DMS 273 treated with DMSO at 0.1 percent for 48 hours (cell line): ENCODE results near the gene CDX2.
"Not testable (repeated sequence)": the region's sequence is repeated elsewhere in the genome, so short reads cannot be mapped to it uniquely, and the experiment has no call there.

ENCODE experiments used
- DNase-seq: peaks from one replicate; lab custom pipeline; 2025; lab: John Stamatoyannopoulos, UW

Gene CDX2

DNA sequence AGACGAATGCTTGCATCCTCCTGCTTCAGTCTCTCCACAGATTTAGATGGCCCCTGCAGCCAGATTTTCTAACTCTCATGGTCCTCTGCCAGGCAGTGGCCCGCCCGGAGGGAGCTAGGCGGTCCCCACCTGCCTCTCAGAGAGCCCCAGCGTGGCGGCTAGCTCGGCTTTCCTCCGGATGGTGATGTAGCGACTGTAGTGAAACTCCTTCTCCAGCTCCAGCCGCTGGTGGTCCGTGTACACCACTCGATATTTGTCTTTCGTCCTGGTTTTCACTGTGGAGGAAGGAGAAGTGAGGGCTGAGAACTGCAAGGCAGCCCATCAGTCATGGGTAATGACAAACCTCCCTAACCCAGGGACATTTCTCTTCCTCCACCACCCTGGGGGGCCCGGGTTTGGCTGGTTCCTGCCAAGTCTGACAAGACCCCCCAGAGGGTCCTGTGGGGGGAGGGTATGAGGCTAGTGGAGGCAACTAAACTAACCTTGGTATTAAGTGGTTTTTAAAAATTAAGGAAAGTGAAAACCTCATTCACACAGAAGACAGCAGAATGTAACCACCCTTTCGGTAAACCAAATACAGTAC lies 4.3 kb downstream of the CDX2 start:
- no peak for DNase-seq

DNA sequence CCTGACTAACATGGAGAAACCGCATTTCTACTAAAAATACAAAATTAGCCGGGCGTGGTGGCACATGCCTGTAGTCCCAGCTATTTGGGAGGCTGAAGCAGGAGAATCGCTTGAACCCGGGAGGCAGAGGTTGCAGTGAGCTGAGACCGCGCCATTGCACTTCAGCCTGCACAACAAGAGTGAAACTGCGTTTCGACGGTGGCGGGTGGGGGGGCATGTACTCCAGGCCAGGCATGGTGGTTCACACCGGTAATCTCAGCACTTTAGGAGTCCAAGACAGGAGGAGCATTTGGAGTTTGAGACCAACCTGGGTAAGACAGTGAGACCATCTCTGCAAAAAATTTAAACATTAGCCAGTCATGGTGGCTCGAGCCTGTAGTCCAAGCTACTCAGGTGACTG lies 4.9 kb downstream of the CDX2 start:
- not testable (repeated sequence) for DNase-seq

GRCh38 chr13:27963491-27963890 lies 5.6 kb downstream of the CDX2 start:
- DNase-seq = no peak

DNA sequence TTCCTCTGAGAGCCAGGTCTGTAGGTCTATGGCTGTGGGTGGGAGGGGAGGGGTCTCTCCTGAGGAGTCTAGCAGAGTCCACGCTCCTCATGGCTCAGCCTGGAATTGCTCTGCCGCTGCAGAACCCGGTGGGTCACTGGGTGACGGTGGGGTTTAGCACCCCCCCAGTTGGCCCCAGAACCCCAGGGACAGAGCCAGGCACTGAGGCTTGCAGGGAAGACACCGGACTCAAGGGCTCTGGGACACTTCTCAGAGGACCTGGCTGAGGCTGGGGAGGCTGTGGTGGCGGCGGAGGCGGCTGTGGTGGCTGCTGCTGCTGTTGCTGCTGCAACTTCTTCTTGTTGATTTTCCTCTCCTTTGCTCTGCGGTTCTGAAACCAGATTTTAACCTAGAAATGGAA lies 6.1 kb downstream of the CDX2 start:
- DNase-seq = no peak

DNA sequence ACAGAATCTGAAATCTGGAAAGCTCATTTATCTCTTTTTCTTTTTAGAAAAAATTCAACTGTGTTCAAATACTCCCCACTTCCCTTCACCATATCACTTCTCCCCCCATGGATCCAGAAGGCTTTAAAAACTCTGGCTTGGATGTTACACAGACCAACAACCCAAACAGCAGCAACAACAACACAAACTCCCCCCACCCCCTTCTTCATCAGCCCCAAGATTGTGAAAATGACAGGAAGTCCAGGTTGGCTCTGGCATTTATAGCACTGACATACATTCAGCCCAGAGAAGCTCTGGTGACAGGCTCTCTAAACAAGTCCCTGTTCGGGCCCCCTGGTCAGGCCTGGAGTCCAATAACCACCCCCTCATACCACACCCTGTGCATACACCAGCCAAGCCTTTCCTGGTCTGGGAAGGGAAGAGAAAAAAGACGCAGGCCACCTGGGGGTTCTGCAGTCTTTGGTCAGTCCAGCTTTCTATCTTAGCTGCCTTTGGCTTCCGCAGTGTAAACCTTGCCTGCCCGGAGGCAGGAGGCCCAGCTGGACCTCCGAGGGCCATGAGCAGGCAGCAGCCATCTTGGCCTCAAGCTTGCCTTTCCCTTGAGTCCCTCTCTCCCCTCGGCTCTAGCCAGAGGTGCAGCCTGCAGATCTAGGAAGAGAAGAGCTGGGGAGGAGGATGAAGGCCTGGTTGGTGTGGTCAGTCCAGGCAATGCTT lies 6.8 kb downstream of the CDX2 start:
- no peak for DNase-seq

DNA sequence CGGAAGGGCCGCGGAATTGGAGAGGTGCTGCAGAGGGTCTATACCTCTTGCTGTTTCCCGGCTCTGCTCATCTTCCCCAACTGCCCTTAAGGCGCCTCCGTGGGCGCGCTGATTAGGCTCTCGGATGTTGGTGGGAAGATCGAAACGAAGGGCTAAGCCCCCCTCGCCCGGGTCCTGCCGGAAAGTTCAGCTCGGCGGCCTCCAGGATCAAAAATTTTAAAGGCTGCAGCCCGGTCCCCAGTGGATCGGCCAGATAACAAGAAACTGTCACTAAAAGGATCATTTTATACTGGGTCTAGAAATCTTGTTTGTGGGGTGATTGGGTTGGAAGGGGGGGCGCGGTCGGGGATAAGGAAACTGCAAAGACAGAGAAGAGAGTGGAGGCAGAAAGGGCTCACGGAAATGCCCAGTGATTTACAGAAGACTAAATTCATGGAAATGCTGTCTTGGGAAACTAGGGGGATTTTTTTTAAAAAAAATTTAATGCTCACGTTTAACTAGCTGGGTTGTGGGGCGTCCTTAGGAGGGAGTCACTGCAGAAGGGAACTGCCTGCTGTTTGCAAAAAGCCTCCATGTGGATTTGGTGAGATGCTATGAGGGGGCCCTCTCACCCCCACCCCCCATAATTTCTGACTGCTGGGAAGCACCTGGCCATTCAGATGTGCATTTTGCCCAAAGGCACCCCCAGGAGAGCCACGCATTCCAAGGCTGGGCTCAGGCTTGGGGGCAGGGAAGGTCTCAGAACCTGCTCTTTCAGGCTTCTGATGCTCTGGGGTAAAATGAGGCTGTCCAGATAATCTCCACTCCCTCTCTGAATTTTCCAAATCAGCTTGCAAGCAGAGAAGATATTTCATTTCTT lies 7.7 kb downstream of the CDX2 start:
- no peak for DNase-seq

DNA sequence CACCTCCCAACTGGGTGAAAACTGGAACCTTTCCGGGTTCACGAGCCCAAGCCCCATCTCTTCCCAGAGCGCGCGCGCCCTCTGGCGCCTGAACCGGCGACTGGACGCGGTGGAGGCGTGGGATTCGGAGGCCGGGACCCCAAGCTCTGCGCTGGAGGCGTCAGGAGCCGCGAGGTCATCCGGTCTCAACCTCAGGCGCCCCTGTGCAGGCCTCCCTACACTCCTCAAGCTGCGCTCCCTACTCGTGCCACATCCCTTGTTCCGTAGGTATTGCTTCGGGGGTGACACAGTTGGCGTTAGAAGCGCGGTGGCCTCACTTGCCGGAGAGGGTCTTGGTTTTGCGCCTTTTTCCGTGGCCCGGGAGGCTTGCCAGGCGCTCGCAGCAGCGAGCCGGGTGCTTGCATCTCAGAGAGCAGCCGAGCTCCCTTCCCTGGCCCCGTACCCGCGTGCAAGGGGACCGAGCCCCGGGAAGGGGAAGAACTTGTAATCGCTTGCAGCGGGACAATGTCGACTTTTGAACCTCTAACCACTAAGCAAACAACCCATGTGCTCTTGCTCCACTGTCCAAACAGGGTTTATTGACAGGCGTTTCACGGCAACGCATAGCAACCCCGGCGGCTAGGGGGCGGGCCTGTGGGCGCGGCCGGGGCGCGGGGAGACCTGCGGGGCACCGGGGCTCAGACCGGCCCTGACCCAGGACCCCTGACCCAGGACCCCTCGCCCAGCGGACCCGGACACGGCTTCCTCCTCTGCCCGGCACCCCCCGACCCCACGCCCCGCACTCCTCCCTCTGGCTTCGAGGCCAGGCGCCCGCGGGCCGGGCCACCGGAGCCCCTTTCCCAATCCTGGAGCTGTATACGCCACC lies 8.5 kb downstream of the CDX2 start:
- no peak for DNase-seq

DNA sequence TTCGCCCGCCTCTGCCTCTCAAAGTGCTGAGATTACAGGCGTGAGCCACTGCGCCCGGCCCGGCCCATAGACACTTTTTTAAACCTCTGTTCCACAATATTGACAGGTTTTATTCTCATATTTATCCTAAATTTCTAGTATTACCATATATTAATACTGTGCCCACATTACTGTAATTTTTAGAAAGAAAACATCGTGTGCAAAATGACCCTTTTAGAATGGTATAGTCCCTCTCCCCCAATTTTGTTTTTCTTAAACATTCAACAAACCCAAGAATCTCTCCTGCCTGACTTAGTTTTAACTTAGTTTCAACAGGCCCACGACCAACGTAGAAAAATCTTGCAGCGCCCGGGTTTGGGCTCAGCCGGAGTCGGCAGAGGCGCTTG lies 9.1 kb downstream of the CDX2 start:
- DNase-seq = no peak

DNA sequence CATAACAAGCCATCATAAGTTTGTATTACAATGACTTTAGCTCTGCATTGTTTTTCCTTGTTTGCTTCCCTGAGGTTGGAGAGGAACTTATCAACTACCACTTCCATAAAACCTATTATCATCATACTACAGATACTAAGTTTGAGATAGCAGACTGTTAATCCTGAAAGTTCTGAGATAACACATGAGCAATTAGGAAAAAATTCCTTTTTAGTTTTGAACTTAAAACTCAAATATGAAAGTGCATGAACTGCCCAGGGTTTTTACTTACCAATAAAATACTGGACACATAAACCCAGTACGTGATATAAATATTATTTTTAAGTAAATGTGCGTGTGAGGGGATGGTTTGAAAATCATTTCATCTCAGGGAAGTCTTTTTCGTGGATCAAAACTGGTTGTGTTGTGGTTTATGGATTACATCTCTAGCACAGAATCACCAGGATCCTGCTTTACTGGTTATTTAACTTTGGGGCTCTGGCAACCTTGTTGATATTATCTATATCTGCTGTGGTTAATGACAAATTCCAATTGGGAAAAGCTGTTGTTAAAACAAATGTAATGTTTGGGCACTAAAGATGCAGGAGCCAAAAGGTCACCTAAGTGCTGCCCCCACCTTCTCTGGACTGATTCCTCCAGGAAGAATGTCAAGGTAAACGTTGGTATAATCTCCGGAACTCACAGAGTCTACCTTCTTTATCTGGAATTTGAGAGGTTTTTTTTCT lies 12.4 kb downstream of the CDX2 start:
- DNase-seq = no peak

- no peak for DNase-seq
Measured at GRCh38 chr13:27955014-27955591, 14.0 kb downstream of the CDX2 start.

DNA sequence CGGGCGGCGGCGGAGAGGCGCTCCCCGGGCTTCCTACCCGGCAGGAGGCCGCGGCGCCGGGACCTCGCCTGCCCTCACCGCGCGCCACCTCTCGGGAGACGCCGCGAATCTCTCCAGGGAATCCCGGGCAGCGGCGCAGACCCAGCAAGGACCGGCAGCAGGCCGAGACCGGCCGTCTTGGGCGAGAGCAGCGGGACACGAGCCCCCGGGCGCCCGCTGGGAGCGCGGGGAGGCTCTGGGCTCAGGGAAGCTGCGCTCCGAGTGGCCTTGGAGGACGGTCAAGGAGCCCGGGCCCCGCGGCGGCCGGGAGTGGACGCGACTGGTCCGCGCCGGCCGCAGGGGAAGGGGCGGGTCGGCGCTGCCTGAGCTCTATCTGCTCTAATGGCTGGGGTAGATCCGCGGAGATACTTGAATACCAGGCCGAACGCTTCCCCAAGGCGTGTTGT lies 14.7 kb downstream of the CDX2 start:
- DNase-seq = no peak

DNA sequence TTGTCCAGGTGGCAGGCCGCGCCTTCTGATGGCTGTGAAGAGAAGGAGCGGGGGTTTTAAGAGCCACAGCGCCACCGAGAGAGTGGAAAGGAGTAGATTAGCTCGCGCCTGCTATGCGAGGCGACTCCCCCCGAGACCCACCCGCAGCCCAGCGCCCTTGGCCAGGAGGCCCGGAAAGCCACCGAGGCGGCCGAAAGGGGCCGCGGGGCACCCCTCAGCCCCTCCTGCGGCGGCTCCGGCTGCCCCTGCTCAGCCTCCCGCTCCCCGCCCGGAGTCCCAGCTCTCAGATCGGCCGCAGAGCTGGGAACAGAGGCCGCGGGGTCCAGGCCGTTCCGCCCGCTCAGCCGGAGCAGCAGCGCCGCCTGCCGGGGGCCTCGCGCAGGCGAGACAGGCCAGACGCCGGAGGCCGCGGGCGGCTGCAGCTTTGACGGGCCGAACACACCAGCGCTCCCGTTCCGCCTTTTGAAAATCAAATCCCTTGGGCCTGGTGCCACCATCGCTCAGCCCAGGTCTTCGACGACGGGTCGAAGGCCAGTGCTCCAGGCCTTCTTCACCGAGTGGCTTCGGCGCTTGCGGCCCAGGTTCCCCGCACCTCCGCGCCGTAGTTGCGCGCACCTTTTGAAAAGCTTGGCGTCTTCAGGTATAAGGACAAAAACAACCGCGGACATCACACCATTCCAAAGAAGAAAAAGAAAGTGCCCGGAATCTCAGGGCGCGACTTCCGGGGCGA lies 15.3 kb downstream of the CDX2 start:
- no peak for DNase-seq

- DNase-seq = no peak
Measured at GRCh38 chr13:27952876-27953675, 16.0 kb downstream of the CDX2 start.

DNA sequence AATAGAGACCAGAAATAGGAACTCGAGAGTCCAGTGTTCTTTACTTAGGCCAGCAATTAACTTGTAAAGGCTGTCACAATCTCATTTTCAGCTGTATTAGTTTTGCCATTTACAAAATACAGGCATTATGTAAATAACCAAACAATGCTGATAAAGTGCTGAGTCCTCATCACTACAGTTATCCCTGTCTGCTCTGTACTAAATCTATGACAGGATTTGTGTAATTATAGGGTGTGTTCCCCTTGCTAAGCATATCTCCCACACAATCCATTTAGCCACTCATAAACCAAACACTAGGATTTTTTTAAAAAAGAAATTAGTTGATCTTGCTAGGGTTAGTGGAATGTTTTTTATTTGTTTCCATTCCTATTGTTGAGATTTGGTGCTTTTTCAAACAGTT lies 26.1 kb downstream of the CDX2 start:
- DNase-seq = no peak

DNA sequence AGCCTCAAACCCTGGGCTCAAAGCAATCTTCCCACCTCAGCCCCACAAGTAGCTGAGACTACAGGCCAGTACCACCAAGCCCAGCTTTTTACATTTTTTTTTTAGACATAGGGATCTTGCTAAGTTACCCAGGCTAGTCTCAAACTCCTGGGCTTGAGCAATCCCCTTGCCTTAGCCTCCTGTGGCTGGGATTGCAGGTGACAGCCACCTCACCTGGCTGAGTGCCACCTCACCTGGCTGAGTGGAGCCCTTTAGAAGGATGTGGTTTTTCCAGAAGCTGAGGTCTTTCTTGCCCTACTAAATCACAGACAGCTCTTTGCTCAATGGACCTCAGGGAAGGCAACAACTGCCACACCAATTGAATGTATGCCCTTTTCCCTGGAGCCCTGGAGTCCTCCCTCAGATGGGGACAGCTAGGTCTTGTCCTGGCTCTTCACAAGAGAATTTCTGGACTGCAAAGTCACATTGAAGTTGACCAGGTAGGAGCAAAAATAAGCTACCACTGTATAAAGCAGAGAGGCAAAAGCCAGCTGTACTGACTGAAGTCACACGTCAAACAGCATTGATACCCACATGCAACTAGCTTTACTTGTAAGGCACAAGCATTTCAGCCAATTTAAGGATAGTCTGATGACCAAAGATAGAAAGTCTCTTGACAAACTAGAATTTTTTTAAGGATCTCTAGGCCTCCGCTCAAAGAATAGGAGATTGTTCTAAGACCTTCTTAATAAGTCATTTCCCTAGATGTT lies 35.4 kb downstream of the CDX2 start:
- DNase-seq = no peak

DNA sequence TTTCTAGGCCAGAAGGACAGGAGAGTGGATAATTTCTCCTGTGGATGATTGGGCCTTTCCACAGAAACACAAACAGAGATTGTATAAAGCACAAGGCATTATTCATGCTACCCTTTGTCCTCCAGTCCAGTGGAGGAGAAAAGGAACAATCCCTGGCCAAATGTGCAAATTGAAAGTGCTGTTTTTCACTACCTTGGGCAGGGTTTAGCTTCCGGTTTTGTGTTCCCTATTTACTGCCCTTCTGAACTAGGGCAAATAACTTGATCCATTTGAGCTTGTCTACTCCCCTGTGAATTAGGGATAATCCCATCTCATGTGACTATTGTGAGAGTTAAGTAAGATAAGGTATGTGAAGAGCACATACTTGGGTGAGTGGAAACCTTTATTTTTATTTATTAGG lies 36.0 kb downstream of the CDX2 start:
- DNase-seq = no peak

DNA sequence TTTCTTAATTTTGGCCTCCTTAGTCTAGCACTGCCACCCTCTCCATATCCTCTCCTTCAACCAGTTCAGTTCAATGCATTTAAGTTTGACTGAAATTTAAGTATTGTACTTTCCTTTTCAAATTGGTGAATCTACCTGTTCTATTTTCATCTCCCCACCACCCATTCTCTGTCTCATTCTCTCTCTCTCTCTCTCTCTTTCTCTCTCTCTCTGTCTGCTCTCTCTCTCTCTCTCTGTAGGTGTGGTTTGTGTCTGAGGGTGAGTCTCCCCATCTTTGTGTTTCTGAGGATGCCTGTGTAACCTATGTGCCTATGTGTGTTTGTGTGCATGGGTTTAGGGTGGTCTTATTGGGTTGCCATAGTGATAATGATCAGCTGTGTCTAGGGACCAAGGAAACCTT lies 39.2 kb downstream of the CDX2 start:
- DNase-seq = no peak

- no peak for DNase-seq
Measured at GRCh38 chr13:27928805-27929753, 40.0 kb downstream of the CDX2 start.
